CD4-positive, alpha-beta T cell treated with Interleukin-6 at 100 ng/mL for 8 hours (primary cell): ENCODE results near the gene ATAD2B.

Source experiments
- DNase-seq: peaks from one replicate; pipeline ENCODE4 v3.0.0-alpha.2; 2020; ENCODE audit warnings: mixed read lengths, low spot score

ATAD2B gene

DNA sequence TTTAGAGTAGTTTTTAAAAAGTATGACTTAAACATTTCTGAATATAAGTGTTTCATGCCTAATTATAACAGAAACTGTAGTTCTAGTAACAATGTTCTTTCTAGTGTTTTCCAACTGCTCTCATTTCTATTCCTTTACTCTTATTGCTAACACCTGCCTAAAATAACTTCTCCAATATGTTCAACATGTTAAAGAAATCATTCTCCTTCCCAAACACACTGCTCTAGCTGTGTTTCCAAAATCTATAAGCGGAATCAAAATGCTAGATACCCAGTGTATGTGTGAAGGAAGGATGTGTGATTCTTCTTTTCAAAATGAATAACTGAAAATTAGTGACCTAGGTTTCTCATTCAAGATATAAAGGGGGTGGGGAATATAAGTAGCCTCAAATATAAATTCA lies 89.1 kb downstream of the ATAD2B start:
- no peak for DNase-seq

DNA sequence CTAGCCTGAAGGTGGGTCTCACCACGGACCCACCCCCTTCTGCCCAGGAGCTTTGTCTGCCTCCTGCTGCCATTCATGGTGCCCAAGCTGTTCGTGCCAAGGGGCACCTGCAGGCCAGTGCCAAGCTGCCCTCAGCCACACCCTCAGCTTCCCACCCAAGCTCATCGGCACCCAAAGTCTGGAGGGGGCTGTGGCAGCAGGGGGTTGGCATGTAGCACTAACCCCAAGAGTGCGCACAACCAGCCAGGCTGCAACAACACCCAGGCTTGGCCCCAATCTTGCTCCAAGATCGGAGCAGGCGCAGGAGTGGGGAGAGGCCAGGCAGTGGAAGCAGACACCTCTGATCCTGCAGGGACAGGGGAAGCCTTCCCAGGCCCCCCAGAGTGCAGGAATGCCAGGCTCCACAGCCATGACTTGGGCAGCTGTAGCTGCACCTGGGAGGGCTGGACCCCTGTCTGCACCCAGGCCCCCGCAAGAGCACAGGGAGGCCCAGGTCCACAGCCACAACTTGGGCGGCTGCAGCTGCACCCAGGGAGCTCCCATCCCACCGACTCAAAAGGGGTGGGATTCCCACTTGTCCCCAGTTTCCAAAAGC lies 89.9 kb downstream of the ATAD2B start:
- no peak for DNase-seq

DNA sequence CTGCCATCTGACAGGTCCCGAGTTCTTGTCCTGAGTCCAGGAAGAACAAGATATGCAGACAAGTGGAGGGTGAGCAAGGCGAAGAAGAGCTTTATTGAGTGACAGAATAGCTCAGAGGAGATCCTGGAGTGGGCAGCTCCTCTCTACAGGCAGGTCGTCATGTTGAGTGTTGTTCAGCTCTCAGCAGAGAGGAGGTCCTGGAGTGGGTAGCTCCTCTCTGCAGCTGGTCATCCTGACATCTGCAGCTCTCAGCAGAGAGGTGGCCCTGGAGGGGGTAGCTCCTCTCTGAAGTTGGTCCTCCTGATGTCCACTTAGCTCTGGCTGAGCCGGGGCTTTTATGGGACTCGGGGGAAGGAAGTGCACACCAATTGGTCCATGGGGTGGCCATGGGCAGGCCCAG lies 90.4 kb downstream of the ATAD2B start:
- DNase-seq = no peak

DNA sequence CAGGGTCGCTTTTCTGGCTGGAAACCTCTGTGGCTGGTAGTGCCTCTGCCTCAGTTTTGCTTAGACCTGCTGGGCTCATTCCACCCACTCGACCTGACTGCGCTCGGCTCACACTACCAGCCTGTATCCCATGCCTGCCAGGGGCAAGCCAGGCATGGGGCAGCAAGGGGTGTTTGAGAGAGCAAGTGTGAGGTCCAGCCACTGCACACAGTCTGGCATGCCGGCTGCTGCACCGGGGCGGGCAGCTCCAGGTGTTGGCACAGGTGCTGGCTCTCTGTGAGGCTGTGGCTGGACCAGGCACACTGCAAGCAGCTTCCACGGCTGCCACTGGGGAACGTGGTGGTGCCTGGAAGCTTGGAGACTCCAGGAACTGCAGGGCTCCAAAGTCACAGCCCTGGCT lies 90.9 kb downstream of the ATAD2B start:
- no peak for DNase-seq

DNA sequence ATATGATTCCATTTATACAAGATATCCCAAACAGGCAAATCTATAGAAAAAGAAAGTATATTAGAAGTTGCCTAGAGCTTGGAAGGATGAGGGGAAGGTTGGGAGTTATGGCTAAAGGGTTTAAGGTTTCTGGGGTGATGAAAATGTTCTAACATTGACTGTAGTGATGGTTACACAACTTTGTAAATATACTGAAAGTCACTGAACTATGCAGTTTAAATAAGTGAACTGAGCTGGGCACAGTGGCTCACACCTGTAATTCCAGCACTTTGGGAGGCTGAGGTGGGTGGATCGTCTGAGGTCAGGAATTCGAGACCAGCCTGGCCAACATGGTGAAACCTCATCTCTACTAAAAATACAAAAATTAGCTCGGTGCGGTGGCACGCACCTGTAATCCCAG lies 91.5 kb downstream of the ATAD2B start:
- DNase-seq = no peak

DNA sequence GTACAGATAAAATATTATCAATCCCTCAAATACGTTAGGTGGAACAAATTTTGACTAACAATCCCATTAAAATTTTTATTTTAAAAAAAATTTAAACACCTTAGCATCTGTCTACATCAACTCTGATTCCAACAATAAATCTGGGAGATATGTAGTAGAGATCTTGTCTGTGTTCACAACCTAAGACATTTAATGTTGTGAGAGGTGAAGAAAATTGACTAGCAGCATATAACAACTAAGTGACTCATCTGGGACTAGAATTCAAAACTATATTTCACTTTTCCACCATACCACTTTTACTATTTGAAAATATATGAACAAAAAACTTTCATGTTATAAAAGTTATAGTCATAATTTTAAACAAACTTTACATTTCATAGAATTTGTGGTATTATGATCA lies 97.9 kb downstream of the ATAD2B start:
- no peak for DNase-seq

DNA sequence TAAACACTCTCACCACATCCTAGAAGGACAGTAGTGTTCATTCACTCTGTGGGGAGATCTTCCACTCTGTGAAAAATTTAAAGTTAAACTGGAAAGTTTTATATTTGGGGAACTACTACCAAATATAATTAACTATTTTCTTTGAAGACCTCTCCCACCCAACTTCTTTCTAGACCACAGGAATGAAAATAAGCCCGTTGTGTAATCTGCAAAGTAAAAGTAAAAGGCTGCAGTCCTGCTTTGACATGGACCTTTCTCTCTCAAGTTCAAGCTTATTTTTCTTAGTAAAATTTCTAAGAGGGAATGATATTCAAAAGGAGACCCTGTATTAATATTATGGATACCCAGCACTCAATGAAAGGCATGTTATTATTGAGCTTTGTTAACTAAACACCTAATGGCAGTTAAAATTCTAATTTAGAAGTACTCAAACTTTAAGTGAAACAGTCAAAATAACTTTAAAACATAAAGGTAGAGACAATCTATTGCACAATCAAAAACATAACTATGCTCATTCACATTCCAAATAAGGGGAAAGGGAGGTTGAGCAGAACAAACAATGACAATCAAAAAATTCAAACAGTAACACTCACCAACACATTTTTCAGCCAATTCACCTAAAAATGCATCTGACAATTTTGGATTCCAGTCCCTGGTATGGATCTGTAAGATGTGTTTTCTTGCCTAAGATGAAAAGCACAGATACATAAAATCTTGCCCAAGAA lies 98.5 kb downstream of the ATAD2B start:
- no peak for DNase-seq

DNA sequence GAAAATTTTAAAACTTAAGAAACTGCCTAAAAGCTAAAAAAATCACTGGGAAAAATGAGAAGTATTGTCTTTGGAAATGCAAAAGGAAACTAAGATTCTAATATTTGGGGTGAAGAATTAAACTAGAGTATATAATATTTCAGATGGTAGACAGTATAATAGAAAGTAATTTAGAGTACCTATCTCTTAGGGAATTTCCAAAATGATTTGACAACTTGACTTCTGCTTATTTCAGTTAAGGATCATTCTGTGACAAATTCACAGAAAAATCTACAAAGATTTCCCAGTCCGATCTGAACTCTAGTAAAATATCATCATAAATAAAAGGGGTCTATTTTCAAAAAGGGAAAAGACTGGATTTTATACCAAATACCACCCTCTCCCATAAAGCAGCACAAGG lies 99.6 kb downstream of the ATAD2B start:
- DNase-seq = no peak

DNA sequence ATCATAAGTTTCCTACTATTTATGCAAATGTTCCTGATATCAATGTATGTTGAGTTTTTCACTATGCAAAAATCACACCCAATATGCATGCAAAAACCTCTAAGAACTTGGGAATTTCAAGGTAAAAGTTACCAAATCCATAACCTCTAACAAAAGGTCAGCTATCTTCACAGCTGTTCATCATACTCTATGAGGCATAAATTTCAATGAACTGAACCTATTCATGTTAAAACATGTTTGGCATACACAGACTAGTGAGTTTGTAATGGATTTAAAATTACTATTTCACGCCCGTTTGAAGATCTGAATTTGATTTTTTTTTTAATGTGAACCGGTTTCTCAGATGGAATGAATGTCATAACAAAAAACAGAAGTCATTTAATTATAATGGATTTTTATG lies 100.2 kb downstream of the ATAD2B start:
- no peak for DNase-seq

DNA sequence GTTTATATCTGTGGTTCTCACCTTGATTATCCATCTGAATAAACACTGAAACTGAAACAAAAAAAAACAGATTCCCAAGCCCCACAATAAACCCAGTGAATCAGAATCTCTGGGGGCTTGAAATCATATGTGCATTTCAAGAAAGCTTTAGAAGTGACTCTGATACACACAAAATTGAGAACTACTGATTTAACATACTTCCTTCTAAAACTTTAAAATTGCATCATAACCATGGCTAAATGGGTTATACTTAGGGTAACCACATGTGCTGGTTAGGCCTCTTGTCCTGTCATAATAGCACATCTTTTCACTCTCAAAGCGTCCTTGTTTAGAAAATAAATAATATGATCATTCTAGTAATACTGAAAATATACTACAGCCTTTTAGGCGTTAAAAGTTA lies 100.9 kb downstream of the ATAD2B start:
- no peak for DNase-seq

DNA sequence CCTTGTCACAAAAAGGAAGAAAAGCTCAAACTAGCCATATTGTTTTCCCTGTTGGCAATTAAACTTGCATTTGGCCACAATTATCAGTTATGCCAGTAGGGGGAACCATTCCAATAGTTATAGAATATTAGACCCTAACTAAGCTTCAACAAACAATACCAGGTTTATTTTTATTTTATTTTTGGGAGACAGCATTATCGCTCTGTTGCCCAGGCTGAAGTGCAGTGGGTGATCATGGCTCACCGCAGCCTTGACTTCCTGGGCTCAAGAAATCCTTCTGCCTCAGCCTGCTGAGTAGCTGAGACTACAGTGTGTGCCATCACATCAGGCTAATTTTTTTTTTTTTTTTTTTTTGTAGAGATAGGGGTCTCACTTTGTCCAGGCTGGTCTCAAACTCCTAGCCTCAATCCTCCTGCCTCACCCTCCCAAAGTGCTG lies 102.1 kb downstream of the ATAD2B start:
- DNase-seq = peak; percentile 39

DNA sequence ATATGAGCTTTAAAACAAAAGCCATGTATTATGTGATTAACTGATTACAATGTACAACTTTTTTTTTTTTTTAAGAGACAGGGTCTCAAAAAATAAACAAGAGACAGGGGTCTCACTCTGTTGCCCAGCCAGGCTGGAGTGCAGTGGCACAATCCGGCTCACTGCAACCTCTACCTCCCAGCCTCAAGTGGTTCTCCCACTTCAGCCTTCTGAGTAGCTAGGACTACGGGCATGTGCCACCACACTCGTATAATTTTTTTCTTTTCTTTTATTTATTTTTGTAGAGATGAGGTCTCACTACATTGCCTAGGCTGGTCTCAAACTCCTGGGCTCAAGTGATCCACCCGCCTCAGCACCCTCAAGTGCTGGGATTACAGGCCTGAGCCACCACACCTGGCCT lies 103.1 kb downstream of the ATAD2B start:
- DNase-seq = no peak

DNA sequence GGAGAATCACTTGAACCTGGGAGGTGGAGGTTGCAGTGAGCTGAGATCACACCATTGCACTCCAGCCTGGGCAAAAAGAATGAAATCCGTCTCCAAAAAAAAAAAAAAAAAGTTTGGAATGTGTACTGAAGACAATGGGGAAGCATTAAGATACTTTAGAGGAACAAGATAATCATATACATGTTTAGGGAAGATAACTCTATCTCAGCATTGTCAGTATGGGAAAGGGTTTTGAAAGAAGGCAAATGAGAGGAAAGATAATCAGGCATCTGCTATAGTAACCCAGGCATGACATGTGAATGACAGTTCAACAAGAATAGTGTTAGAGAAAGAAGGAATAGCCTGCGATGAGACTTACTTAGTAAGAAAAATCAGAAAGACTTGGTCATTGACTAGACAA lies 112.0 kb downstream of the ATAD2B start:
- no peak for DNase-seq

DNA sequence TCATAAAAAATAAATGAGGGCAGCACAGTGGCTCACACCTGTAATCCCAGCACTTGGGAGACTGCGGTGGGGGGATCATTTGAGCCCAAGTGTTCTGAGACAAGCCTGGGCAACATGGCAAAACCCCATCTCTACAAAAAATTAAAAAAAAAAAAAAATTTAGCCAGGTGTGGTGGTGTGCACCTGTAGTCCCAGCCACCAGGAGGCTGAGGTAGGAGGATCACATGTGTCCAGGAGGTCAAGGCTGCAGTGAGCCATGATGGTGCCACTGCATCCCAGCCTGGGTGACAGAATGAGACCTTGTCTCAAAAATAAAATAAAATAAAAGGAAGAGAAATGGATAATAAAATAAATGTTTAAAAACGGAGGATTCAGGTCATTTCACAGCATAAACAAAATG lies 113.5 kb downstream of the ATAD2B start:
- no peak for DNase-seq

DNA sequence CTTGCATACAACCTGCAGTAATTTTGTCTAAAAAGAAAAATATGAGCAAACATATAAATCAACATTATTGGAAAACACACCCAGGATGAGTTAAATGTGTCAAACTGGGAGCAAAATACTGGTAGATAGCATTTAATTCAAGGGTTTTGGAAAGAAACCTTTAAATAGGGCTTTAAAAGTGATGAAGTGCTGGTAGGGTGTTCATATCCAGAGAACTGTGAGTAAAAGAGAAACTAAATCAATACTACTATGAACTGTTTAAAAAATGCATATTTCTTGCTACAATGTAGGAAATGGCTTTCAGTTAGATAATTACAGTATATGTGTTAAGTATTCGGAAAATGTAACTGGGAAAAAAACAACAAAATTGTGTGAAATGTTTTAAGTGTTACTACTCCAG lies 117.8 kb downstream of the ATAD2B start:
- no peak for DNase-seq

DNA sequence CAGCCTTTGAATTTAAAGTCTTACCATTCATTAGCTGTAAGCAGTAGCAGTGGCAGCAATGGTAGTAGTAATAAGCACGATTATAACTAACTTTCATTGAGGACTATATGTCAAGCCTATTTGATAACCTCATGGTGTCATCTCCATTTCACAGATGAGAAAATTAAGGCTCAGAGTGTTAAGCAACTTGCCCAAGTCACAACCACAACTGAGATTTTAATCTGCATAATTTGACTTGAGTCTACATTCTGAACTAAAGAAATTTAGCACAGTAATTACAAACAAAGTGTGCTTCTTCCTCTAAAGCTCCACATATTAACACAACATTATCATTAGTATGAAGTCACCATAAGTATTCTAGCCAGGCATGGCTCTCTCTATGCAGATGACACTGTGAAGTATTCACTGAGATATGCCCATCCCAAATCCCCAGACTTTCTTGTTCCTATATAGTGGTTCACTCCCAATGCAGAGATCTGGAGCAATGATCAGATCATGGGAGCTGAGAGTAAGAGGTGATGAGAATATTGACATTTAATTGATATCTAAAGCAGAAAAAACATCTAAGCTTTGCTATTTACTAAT lies 120.2 kb downstream of the ATAD2B start:
- DNase-seq = no peak

DNA sequence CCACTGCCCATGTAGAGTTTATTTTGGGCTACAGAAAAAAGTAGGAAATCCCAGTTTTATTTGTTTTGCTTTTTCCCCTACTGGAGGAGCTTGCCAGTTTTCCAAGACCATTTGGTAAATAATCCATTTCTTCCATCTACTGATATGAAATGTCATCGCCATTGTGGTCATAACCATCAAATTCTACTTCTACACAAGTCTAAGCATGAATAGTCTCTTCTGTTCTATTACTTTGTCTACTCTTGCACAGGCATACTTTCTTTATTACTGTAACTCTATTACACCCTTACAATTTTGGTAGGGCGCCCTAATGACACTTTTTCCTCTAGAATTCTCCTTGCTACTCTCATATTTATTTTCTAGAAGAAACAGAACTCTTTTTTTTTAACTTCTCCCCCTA lies 120.7 kb downstream of the ATAD2B start:
- no peak for DNase-seq

DNA sequence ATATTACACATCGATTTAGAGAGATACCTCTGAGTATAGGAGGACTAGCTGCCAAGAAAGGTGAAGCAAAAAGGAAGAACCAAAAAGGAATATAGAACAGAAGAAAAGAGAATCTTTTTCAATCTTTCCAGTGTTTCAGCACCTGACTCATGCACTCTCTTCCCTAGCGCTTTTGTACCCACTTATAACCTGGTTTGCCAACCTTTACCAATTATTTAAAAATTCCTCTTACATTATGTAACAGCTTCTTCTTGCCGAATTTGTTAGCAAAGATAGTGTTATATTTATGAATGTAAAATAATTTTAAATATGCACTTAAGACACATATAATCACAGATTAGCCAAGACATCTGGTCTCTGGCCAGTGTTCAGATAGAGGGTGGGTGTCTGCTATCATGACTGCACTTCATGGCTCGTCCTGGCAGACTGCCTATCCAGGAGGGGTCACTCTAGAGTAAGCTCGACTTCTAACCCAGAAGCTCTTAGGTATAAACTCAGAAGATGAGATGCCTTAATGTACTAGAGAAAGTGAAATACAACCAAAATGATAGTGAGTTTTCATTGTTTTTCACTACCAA lies 122.9 kb downstream of the ATAD2B start:
- no peak for DNase-seq

DNA sequence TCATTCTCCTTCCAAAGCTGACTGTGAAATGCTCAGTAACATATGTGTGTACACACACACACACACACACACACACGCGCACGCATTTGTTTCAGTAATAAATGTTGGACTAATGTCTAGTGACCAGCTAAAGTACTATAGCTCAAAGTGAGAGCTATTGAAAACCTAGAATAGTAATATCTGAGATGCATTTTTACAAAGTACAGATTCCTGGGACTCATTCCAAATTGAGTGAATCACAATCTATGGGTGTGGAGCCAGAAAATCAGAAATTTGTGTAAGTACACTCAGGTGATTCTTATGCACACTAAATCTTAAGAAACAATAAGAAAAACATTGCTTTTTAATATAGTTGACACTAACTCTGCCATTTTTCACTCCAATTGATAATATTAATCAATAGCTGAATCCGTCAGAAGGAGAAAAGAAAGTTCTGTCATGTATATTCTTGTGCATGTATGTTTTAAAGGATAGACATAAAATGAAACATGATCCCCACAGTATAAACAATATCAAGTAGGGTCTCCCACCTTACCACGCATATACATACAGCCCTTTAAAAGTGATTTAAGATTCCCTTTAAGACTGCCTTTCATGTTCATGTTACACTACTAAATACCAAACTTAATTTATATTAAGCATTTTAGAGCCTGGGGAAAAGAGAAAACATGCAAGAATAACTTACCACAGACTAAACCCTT lies 123.5 kb downstream of the ATAD2B start:
- DNase-seq = no peak

DNA sequence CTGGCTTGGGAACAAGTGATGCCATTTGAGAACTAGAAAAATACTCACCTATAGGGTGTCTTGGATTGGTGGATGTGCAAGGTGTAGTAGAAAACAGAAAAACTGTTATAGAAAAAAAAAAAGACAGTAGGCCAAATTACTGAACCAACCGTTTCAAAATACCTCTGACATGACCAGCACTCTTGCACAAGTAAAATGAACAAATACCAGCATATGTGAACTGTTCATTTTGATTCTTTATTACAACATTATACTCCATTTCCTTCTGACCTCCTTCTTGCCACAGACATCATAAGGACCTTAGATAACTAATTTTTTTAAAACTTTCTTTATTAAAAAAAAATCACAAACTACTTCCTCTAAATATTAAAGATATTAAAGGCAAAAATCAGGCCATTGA lies 125.5 kb downstream of the ATAD2B start:
- no peak for DNase-seq

DNA sequence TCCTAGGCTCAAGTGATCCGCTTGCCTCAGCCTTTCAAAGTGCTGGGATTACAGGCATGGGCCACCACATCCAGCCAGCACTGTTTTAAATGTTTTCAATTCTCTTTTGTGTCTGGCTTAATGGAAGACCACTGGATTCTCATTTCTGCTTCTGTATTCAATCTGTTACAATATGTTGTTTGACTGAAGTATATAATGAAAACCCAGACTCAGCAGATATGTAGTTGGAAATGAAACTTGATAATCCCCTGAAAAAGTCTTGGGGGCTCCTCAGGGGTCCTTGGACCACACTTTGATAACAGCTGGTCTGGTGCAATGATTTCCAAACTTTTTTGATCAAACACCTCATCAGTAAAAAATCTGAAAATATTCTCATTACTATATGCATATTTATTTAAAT lies 132.7 kb downstream of the ATAD2B start:
- no peak for DNase-seq

DNA sequence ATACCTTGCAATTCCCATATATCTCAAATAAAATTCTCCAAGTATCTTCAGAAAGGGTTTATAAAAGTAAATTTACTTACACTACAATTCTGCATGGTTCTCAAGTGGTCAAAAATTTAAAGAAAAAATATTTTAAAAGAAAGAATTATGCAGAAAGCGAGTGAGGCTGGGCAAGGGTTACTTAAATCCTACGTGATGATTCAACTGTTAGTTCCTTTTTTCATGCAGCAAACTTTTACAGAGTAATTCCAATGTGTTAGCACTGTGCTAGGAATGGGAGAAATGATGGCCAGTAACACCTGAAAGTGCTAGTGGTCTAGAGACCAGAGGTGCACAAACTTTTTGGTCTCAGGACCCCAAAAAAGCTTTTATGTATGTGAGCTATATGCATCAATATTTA lies 133.4 kb downstream of the ATAD2B start:
- DNase-seq = no peak

DNA sequence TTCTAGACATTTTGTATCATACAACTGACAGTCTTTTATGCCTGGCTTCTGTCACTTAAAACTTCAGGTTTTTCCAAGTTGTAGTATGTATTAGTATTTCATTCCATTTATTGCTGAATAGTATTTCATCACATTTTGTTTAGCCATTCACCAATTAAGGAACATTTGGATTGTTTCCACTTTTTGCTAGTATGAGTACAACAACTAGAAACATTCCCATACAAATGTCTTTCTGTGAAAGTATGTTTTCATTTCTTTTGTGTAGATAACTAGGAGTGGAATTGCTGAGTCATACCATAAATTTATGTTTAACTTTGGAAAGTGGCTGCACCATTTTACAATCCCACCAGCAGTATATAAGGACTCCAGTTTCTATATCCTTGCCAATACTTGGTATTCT lies 135.9 kb downstream of the ATAD2B start:
- no peak for DNase-seq
